Skeletal muscle satellite cell (primary cell): ENCODE results near the gene MYO18B.
"Not testable (repeated sequence)": the region's sequence is repeated elsewhere in the genome, so short reads cannot be mapped to it uniquely, and the experiment has no call there.

ENCODE experiments used
- H3K27me3 ChIP-seq: 2 replicates; pipeline ENCODE4 v1.7.0; 2013; ENCODE audit warnings: low read length; ENCODE audit not compliant: control insufficient read depth, insufficient read depth
- H3K36me3 ChIP-seq: 2 replicates; pipeline ENCODE4 v1.7.0; 2013; ENCODE audit warnings: mild to moderate bottlenecking, control low read depth, low read length; ENCODE audit not compliant: insufficient read depth
- H3K4me1 ChIP-seq: 2 replicates; pipeline ENCODE4 v1.7.0; 2013; ENCODE audit warnings: low read length; ENCODE audit not compliant: control insufficient read depth, insufficient read depth
- H3K4me2 ChIP-seq: 2 replicates; pipeline ENCODE4 v1.7.0; 2013; ENCODE audit warnings: mild to moderate bottlenecking, low read length
- H3K4me3 ChIP-seq: 2 replicates; pipeline ENCODE4 v1.7.0; 2013; ENCODE audit warnings: low read length
- H3K9ac ChIP-seq: 2 replicates; pipeline ENCODE4 v1.7.0; 2013; ENCODE audit warnings: mild to moderate bottlenecking, low read depth, low read length, moderate library complexity
- H3K9me3 ChIP-seq: replicated peaks from 2 replicates; pipeline ENCODE4 v1.7.0; 2013; ENCODE audit warnings: mild to moderate bottlenecking, control low read depth, low read length

The MYO18B gene

DNA sequence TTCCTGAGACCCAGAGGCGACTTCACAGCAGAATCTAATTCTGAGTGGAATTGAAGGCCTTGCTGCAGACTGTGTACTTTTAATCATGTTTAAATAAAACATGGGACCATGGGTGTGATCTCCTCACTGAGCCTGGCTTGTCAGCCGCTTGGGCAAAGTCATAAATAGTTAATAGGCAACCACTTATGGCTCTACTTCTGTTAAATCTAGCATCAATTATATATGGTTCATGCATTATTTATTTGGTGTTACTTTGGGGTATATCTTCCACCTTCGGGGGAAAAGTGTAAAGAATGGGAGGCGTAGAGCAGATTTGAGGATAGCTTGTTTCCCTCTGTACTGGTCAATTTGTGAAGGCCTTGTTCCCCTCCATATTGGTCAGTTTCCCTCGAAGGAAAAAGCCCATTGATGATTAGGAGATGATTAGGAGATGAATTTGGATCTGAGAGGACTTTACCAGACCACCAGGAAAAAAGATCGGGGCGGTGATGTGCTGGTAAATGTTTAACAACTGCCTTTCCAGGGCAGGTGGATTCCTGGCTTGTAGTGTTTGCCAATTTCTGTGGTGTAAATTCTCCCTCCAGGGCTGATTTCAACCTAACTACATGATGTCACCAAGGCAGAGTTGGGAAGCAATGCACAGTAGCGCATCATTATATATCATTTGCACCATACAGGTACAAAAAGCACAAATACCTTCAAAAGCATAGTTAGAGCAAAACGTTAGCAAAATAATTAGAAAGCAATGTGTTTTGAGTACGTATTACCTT lies 223.2 kb downstream of the MYO18B start:
- Histone ChIP-seq H3K36me3 (peaks cover 53% of the 10 kb centered on the region), H3K9me3 (no peaks in the 10 kb centered on the region), H3K27me3 (no peaks in the 10 kb centered on the region), H3K4me2 (no peak overlapping the region), H3K4me1 (peaks cover 3% of the 10 kb centered on the region), H3K9ac (no peak overlapping the region), H3K4me3 (no peak overlapping the region)

DNA sequence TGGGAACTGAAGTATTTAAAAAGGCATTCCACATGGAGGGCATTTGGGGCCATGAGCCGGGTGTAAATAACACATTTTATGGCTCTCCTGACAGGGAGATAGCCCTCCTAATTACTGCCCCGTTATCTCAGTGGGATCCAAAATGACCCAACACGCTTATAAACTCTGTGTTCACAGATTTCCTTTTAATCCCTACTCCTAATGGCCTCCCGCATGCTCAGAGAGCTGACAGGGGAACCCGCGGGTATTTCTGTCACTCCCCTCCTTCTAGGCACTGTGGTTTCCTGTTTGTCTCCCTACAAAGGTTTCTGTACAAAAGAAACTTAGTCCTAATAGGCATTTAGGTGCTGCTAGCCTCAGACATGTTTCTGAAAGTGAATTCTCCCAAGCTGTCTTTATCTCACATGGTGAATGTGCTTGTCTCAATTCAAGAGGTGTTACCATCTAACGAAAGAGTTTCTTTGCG lies 224.5 kb downstream of the MYO18B start:
- no peak overlapping the region for H3K9ac ChIP-seq
- H3K36me3 ChIP-seq, result peaks cover 56% of the 10 kb centered on the region
- no peaks in the 10 kb centered on the region for H3K27me3 ChIP-seq
- no peak overlapping the region for H3K4me2 ChIP-seq
- H3K4me3 ChIP-seq, result no peak overlapping the region
- peaks cover 8% of the 10 kb centered on the region for H3K4me1 ChIP-seq
- no peaks in the 10 kb centered on the region for H3K9me3 ChIP-seq

DNA sequence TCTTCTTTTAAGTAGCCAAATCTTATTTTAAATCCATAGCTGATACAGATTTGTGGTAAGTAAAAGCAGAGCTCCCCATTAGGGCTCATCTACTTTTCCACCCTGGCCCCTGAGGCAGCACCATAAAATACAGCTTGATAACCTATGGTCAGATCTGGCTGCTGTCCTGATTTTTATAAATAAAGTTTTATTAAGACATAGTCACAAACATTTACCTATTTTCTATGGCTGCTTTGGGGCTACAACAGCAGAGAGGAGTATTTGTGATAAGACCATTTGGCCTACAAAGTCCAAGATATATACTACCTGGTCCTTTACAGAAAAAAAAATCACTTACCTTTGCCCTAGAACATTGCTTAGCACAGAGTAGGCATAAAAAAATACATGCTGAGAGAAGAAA lies 227.3 kb downstream of the MYO18B start:
- H3K9me3 ChIP-seq, result no peaks in the 10 kb centered on the region
- H3K9ac ChIP-seq, result no peak overlapping the region
- no peak overlapping the region for H3K4me3 ChIP-seq

DNA sequence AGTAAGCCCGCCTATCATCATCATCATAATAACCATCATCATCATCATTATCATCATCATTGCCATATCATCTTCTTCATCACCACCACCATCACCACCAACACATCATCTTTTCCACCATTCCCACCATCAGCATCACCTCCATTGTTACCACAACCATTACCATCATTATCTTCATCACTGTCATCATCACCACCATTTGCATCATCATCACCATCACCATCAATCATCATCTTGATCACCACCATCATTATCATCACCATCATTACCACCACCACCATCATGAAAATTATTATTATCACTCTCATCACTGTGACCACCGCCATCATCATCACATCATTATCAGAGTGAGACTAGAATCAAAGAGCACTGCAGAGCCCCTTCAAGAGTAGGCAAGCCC lies 227.9 kb downstream of the MYO18B start:
- Histone ChIP-seq H3K27me3 (no peaks in the 10 kb centered on the region), H3K4me1 (peaks cover 8% of the 10 kb centered on the region), H3K36me3 (peaks cover 48% of the 10 kb centered on the region), H3K9me3 (no peaks in the 10 kb centered on the region), H3K9ac (no peak overlapping the region), H3K4me2 (no peak overlapping the region), H3K4me3 (no peak overlapping the region)

More for the DNA sequence above, 227.3 kb downstream of the MYO18B start:
- Histone ChIP-seq H3K27me3 (no peaks in the 10 kb centered on the region), H3K4me1 (peaks cover 8% of the 10 kb centered on the region), H3K4me2 (no peak overlapping the region), H3K36me3 (peaks cover 52% of the 10 kb centered on the region)

DNA sequence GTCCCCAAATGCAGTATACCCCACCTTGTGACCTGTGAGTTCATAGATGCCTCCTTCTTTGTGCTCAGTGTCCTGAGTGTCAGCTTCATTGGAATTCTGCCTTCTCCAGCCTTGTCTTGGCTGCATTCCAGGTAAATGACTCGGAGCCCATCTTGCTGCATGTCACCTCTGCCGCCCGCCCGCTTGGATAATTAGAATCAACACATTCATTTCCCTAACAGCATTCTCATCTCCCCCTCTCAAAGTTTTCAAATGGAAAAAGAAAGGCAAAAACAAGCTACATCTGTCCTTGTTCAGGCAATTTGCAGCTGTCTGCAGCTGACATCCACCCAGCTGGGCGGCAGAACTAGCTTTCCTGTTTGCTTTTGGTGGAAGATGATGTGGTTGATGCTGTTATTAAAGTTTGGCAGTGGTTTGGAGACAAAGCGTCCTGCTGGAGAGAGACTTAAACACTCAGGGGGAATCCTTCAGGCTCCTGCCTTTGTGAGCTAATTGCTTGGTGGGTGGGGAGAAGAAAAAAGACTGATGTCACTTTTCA lies 228.5 kb downstream of the MYO18B start:
- H3K4me1 ChIP-seq, result peaks cover 8% of the 10 kb centered on the region
- no peak overlapping the region for H3K4me3 ChIP-seq
- no peak overlapping the region for H3K4me2 ChIP-seq
- peaks cover 54% of the 10 kb centered on the region for H3K36me3 ChIP-seq
- H3K9me3 ChIP-seq, result no peaks in the 10 kb centered on the region
- no peaks in the 10 kb centered on the region for H3K27me3 ChIP-seq
- H3K9ac ChIP-seq, result no peak overlapping the region

DNA sequence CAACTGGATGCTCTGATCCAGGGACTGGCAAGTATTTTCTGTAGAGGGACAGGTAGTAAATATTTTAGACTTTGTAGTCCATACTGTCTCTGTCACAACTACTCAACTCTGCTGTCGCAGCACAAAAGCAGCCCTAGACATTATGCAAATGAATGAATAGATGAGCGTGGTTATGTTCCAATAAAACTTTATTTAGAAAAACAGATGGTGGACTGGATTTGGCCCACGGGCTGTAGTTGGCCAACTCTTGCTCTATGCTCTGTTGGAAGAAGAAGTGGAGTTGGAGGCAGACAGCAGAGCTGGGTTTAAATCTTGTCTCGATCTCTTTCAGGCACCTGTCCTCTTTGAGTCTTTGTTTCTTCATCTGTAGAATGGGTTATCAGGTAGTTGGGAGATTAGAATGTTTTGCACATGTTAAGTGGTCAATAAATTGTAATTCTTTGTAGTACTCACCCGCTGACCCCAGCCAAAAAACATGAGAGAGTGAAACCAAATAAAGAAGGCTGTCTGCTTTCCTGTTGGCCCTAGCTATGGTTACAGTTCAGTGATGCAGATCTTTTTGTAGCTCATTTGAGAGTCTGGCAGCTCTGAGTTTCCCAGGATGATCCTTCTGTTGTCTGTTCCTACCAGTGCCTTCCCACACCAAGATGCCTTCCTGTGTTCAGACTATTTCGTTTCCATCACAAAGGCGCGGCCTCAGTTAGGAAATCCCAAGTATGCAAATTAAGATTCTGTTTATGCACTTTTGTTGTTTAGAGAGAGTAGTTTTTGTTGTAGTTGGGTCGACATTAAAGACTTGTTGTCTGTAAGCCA lies 229.2 kb downstream of the MYO18B start:
- no peak overlapping the region for H3K4me3 ChIP-seq
- peaks cover 8% of the 10 kb centered on the region for H3K4me1 ChIP-seq
- no peak overlapping the region for H3K9ac ChIP-seq
- no peak overlapping the region for H3K4me2 ChIP-seq
- H3K36me3 ChIP-seq, result peaks cover 61% of the 10 kb centered on the region
- H3K9me3 ChIP-seq, result no peaks in the 10 kb centered on the region
- no peaks in the 10 kb centered on the region for H3K27me3 ChIP-seq

DNA sequence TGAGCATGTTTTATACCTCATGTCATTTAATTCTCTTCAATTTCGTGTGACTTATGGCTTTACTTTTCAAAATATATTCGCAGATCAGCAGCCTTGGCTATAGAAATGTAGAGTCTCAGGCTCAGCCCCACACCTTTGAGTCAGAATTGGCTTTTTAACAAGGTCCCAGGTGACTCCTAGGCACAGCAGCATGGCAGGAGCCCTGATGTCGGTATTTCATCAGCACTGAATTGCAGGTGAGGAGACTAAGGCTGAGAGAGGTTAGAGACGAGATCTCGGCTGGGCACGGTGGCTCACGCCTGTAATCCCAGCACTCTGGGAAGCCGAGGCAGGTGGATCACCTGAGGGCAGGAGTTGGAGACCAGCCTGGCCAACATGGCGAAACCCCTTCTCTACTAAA lies 230.4 kb downstream of the MYO18B start:
- H3K9me3 ChIP-seq, result no peaks in the 10 kb centered on the region
- H3K4me2 ChIP-seq, result no peak overlapping the region

DNA sequence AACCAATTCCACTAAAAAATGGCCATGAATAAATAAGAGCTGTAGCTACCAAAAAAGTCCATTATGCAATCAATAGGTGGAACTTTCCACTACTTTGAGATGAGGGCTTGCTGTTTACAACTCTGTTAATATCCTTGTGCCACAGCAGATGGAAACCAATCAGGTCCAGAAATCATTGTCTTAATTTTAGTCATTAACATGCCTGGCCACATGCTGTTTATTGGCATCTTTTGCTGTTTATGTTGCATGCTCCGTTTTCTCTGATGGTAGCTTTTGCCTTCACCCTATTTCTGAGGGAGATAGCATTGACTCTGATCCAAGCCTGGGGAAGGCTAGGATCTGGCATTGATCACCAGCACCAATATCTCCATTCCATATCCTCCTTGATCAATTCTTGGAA lies 234.4 kb downstream of the MYO18B start:
- no peak overlapping the region for H3K4me3 ChIP-seq
- peaks cover 39% of the 10 kb centered on the region for H3K36me3 ChIP-seq
- no peaks in the 10 kb centered on the region for H3K27me3 ChIP-seq
- H3K9me3 ChIP-seq, result no peaks in the 10 kb centered on the region
- no peaks in the 10 kb centered on the region for H3K4me1 ChIP-seq
- H3K4me2 ChIP-seq, result no peak overlapping the region
- H3K9ac ChIP-seq, result no peak overlapping the region

More for the DNA sequence above, 230.4 kb downstream of the MYO18B start:
- Histone ChIP-seq H3K27me3 (no peaks in the 10 kb centered on the region), H3K4me3 (no peak overlapping the region), H3K4me1 (peaks cover 8% of the 10 kb centered on the region), H3K36me3 (peaks cover 60% of the 10 kb centered on the region), H3K9ac (no peak overlapping the region)

DNA sequence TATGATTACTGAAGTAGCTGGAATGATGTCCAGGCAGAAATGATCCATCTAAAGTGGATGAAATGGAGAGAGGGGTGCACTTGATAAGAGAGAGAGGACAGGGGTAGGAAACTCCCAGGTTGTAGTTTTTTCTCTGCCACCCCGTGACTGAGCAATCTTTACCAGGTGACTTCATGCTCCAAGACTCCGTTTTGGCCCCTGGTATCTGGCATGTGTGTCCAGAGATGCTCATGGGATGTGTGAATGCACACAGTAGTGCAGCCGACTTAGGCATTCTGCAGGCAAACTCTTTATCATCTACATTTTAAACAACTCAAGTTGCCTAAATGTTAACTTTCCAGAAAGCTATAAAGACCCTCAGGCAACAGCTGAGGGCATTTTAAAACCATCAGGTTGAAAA lies 238.0 kb downstream of the MYO18B start:
- no peaks in the 10 kb centered on the region for H3K9me3 ChIP-seq
- no peaks in the 10 kb centered on the region for H3K27me3 ChIP-seq
- H3K4me1 ChIP-seq, result no peaks in the 10 kb centered on the region
- H3K9ac ChIP-seq, result no peak overlapping the region
- H3K4me2 ChIP-seq, result no peak overlapping the region
- H3K4me3 ChIP-seq, result no peak overlapping the region
- peaks cover 30% of the 10 kb centered on the region for H3K36me3 ChIP-seq

DNA sequence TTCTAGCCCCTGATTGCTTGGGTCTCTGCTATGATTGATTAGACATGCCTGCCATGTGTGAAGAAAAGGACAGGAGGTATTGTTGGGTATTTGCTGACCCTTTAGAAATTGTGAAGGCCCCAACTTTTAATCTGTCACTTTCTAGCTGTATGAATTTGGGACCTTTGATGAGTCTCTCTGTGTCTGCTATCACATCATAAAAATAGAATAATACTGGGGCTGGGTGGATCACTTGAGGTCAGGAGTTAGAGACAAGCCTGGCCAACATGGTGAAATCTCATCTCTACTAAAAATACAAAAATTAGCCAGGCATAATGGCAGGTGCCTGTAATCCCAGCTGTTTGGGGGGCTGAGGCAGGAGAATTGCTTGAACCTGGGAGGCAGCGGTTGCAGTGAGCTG lies 242.9 kb downstream of the MYO18B start:
- not testable (repeated sequence) for H3K9ac ChIP-seq, H3K9me3 ChIP-seq, H3K4me3 ChIP-seq, H3K27me3 ChIP-seq, H3K4me1 ChIP-seq, H3K4me2 ChIP-seq
- peaks cover 13% of the 10 kb centered on the region for H3K36me3 ChIP-seq

DNA sequence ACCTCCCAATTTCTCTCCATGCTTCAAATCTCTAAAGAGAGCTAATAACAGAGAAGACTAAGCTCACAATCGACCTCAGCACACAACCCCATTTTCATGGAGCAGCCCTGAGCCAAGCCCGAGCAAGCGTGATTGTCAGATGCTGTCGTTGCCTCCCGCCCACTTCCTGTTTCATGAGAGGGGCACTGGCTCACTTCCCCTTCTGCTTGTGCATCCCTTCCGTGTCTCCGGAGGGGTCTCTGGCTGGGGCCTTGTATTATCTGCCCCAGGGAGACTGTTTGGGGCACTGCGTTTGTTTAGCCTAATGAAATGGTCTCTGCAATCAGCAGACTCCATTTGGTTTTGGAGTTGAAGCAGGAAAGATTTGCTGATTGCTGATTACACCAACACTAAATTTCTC lies 246.0 kb downstream of the MYO18B start:
- H3K27me3 ChIP-seq, result no peaks in the 10 kb centered on the region
- H3K4me1 ChIP-seq, result peaks cover 7% of the 10 kb centered on the region
- H3K4me3 ChIP-seq, result no peak overlapping the region
- no peak overlapping the region for H3K4me2 ChIP-seq
- H3K9me3 ChIP-seq, result no peaks in the 10 kb centered on the region
- H3K36me3 ChIP-seq, result peaks cover 4% of the 10 kb centered on the region
- no peak overlapping the region for H3K9ac ChIP-seq
